Left forelimb (tissue), 1 donor: ENCODE data around the gene TRIM24.

Experiments used
- DNase-seq: peaks from one replicate; pipeline ENCODE4 v3.0.0-alpha.2; 2018; ENCODE audit warnings: low spot score

Gene TRIM24

DNA sequence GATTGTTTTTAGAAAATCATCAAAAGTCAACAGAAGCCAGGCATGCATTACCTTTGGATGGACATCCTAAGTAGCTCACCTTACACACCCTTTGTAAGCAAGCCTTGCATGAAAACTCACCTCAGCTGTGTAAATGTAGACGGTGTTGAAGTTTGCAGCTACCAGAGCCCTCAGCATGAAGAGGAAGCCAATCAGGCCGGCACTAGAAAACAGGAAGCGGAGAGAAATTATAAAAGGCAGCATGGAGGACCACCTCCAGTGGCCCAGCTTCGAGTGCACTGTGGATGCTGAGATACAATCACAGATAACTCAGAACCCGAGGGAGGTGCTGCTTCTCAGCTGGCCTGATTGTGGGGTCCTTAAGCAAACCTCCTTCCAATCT, 165.8 kb downstream of the TRIM24 start:
- DNase-seq = no peak

DNA sequence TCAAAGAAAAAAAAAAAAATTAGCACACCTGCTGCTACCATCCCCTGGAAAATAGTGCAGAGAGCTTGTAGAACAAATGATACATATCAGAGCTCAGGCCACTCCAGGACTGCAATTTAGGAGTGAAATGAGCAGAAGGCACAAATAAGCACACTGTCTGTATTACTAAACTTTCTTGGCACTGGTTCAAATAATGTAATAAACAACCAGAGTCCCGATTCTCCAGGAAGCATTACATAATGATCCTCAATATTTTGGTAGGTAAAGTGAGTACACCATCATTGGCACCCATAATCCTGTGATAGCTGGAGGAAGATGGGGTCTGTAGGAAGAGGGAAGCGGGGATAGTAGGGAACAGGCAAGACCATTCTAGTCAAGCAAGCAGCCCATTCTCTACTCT, 166.8 kb downstream of the TRIM24 start:
- no peak for DNase-seq

DNA sequence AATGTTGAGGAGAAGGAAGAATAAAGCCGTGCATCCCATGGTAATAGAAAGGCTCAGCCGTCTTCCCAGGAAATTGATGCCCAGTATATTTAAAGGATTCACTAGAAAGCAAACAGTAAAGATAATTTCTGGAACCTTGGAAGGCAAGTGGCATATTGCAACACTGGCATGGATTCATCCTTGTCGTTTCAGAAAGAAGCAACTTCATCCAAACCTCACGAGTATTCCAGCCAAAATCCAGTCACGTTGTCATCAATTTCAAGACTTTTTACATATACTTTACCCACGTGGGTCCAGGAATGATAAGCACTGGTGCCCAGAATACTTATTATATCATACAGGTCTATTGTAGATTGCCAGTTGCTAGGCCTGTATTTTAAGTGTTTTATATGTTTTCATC, 167.3 kb downstream of the TRIM24 start:
- no peak for DNase-seq

DNA sequence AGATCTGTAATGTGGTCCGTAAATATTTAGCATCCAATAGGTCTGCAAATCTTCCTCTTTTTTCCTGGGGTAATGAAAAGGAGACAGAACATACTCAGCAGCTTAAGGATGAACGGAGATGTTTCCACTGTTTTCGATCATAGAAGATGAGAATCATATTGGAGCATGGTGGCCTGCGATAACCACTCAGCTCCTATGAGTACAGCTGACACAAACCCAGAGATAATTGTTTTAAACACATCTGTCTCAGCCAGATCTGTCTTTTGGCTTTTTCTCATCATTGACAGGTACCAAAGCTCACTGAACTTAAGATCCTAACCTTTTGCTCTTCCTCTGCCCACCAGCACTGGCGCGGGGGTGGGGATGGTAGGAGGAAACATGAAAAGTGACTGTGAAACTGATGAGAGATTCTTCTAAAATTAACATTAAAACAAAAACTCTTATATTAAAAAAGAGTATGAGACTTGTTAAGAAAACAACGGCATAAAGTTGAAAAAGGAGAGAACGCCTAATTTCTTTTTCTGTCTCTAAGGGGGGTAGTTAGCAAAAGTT, 170.1 kb downstream of the TRIM24 start:
- DNase-seq = no peak

DNA sequence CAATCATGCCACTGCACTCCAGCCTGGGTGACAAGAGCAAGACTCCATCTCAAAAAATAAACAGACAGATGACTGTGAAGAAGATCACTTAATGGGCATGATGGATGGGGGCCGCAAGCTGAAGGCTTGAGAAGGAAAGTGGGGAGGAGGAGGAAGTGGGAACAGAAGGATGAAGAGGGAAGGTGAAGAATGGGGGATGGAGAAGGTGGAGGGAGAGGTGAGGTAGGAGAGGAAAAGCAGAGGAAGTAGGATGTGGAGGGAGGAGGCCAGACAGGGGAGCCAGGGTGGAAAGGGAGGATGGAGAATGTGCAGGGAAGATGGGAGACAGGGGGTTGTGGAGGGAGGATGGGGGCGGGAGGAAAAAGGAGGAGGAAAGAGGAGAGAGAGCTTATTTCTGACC, 172.3 kb downstream of the TRIM24 start:
- no peak for DNase-seq

DNA sequence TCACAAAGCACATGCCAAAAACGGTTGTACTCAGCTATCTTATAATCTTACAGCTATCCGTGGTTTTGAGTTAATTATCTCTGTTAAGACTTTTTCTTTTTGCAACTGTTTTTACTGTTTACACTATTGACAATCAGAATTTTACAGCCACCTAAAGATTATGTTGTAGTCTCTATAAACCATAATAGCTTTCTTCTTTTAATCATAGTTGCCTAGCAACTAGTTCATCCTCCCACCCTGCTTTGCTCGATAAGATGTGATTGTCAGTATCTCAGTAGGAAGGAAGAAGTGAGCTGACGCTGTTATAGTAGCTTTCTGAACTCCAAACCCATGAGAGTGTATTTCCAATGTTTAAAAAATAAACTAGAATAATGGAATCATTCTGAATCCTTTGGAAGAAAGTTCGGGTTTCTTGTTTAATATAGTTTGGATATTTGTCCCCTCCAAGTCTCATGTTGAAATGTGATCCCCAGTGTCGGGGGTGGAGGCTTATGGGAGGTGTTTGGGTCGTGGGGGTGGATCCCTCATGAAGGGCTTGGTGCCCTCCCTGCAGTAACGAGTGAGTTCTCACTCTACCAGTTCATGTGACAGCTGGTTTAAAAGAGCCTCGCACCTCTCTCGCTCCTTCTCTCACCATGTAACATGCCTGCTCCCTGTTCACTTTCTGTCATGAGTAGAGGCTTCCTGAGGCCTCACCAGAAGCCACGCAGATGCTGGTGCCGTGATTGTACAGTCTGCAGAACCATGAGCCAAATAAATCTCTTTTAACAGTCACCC, 173.0 kb downstream of the TRIM24 start:
- DNase-seq = no peak
